ENCODE data around the gene TUT4.

Gene TUT4

DNA sequence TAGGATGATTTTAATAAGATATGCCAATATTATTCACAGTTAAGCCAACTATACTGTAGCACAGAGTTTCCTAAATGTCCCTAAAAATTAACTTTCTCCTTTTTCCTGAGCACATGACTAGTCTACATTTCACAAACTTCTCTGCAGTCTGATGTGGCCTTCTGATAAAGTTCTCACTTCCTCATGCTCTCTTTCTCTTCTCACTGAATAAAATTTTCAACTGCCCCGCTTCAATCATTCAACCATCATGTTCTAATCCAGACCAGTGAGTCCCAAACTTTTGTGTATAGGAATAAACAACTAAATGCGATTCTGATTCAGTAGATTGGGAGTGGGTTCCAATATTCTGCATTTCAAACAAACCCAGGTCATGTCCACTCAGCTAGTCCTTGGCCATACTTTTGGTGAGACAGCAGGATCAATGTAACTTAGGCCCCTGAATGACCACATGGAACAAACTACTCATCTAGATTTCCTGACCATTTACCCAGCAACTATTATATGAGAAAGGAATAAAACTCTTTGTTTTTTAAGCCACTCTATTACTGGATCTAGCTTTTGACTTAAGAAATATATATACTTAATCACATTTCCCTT, 20.1 kb downstream of the TUT4 start:
- no peak for DNase-seq

GRCh38 chr1:52532247-52532646, 20.6 kb downstream of the TUT4 start:
- no peak for DNase-seq

DNA sequence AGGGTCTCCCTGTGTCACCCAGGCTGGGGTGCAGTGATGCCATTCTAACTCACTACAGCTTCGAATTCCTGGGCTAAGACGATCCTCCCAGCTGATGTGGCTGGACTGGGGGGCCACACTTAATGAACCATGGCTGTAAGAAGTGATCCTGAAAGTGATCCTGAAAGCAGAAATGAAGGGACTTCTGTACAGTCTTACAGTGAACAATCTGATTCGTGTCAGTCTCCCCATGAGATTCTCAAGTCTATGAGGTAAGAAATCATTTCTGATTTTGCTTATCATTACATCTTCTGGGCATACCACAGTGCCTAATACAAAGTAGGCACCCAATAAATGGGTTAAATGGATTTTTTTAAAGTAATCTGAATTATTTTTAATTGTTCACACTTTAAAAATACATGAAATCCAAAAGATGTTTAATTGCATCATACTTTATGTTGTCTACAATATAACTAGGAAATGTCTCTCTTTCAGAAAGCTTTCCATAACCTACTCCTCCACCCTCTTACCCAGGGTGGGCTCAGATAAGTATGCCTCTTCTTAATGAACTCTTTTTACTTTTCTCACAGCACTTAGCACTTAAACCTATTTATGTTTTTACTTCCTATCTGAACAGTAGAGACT, 21.5 kb downstream of the TUT4 start:
- no peak for DNase-seq

DNA sequence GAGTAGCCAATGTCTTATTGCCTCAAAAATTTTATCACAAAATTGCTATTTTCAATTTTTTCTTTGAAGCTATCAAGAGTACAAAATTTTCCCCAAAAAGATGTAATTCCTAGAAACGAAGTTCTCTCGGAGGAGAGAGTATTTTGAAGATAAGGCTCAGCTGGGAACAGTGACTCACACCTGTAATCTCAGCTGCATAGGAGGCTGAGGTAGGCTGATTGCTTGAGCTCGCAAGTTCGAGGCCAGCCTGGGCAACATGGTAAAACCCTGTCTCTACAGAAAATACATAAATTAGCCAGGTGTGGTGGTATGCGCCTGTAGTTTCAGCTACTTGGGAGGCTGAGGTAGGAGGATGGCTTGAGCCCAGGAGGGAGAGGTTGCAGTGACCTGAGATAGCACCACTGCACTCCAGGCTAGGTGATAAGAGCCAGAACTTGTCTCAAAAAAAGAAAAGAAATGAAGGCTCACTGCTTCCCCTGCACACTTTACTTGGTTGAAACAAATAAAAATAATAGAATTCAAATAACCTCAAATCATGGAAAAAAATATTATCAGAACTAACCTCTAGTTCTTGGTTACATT, 22.2 kb downstream of the TUT4 start:
- no peak for DNase-seq

- peak; percentile 3 for DNase-seq
These were observed 29.5 kb downstream of the TUT4 start for GRCh38 chr1:52523376-52523775.

DNA sequence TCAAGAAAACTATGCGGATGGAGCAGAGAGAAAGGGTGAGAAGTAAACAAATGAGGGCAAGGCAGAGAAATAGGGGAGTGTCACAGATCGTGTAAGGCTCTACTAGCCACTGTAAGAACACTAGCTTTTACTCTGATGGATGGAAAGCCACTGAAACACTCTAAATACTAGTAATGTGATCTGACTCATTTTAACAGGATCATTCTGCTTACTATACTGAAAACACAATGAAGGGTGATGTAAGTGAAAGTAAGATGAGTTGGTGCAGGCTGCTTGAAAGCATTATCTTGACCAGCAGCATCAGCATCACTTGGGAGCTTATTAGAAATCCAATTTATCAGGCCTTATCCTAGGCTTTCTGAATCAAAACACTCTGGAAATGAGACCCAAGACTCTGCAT, 32.7 kb downstream of the TUT4 start:
- no peak for DNase-seq

- DNase-seq: no peak
These were observed 33.9 kb downstream of the TUT4 start for GRCh38 chr1:52518962-52519361.

DNA sequence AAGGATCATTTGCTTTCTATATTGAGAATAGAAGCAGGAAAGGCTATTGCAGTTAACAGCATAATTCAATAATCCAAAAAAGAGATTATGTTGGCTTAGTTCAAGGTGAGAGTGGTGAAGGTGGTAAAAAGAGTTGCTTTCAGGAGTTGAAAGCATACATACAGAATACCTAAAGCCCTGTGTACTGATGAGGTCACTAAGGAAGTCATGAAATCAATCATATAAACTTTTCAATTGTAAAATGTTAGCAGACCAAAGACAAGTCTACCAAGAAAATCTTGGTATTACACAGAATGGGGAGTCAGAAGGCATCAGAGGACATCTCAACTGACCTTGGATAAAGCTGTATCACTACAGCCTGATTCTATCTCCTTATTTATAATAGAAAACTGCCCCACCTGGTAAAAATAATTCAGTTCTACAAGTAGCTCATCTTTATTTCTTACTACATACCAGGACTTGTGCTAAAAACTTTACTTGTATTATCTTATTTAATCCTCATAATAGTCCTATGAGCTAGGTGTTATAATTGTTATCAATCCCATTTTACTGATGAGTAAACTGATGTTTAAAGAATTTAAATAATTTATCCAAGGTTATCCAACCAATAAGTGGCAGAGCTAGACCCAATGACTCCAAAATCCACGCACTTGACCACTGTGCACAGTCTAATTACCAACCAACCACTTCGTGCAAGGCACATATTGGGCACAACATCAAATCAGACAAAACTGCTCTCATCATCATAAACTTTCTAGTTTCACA, 40.9 kb downstream of the TUT4 start:
- DNase-seq: no peak

GRCh38 chr1:52511439-52511838, 41.5 kb downstream of the TUT4 start:
- DNase-seq: no peak

GRCh38 chr1:52506920-52507546, 45.9 kb downstream of the TUT4 start:
- no peak for DNase-seq

DNA sequence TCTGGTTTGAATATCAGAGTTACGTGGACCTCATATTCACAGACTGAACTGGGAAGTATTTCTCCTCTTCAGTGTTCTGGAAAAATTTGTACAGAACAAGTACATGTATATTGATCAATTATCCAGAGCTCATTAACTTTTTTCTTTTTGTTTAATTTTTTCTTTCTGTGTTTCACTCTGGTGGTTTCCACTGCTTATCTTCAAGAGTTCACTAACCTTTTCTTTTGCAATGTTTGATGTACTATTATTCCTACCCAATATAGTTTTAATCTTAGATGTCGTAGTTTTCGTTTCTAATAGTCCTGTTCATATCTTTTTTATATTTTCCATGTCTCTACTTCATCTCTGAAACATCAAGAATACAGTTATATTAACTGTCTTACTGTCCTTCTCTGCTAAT, 46.5 kb downstream of the TUT4 start:
- DNase-seq: no peak

- DNase-seq: no peak
These were observed 48.2 kb downstream of the TUT4 start for GRCh38 chr1:52504720-52505119.

- DNase-seq: no peak
These were observed 49.2 kb downstream of the TUT4 start for GRCh38 chr1:52503706-52504105.

DNA sequence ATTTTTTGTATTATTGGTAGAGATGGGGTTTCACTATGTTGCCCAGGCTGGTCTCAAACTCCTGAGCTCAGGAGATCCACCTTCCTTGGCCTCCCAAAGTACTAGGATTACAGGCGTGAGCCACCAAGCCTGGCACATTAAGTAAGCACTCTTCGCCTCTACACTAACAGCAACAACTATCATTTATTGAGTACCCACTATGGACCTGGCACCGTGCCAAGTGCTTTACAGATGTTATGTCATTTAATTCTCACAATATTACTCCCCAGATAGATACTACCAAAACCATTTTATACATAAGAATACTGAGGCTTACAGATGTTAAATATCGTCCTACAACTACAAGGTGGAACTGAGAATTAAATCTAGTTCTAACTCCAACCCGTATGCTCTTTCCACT, 50.1 kb downstream of the TUT4 start:
- no peak for DNase-seq

DNA sequence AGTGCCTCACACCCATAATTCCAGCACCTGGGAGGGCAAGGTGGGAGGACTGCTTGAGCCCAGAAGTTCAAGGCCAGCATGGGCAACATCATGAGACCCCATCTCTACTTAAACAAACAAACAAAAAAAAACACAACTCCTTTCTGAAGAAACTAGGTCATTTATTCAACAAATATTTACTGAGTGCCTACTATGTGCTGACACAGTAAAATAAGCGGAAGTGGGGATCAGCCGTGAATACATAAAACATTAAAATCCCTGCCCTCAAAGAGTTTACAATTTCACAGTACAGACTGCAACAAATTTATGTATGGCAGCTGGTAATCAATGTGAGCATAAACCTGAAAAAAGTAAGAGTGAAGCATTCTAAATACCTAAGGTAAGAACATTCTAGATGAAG, 65.3 kb downstream of the TUT4 start:
- DNase-seq: no peak

- no peak for DNase-seq
These were observed 70.4 kb downstream of the TUT4 start for GRCh38 chr1:52482326-52483004.

DNA sequence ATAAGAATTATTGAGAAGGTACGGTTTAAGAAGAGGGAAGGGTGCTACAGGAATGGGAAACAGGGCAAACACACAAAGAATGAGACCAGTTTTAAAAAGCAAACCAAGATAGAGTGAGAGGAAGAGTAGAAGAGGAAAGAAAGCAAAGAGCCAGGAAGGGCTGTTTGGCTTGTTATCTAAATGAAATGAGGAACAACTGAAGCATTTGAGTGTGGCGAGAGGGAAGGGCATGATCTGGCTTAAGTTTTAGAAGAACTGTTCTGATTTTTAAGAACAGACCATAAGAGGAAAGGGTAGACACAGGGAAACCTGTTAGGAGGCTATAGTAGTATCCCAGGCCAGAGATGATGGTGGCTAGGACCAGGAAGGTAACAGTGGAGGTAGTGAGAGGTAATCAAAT, 73.8 kb downstream of the TUT4 start:
- DNase-seq: no peak

DNA sequence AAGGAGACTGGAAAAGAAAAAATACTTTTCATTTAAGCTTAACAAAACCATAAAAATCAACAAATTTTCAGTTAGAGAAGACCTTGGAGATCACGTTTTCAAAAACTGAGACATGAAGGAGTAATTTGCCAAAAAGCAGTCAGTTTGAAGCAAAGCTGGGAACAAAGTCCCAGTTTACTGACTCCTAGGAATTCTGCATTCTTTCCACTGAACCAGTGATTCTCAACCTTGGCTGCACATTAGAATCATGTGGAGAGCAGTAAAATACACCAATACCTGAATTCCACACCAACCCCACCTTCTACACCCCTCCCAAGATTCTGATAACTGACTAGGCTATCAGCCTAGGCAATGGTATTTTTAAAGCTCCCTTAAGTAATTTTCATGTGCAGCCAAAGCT, 75.0 kb downstream of the TUT4 start:
- no peak for DNase-seq

DNA sequence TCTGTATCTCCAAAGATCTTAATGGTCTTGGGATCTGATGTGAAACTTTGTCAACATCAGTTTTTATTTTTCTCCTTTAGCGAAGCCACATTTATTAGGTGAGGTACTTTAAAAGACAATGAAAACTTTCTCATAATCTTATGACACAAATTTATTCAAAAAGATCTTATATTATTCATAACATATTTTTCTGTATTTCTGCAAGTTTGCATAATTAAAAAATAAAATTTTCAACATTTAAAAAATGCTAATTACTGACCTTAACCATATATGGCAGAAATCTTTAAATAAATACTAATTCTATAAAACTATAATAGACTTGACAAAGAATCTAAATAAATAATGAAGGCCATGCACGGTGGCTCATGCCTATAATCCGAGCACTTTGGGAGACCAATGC, 75.9 kb downstream of the TUT4 start:
- DNase-seq: no peak

DNA sequence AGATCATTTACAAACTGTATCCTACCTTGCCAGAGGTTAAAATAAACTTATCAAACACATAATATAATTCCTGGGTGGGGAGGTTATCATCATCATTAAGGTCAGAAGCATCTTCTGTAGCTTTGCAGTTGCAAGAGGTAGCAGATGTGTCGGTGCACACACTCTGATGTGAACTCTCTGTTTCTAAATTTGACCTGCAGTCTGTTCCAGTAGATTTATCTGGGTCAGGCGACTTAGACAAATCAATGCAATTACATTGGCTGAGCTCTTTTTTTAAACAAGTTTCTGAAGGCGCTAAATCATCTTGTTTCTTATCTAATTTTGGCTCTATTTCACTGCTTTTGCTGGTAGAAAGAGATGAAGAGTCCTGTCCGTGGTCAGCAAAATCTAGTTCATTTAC, 78.1 kb downstream of the TUT4 start:
- DNase-seq: no peak

DNA sequence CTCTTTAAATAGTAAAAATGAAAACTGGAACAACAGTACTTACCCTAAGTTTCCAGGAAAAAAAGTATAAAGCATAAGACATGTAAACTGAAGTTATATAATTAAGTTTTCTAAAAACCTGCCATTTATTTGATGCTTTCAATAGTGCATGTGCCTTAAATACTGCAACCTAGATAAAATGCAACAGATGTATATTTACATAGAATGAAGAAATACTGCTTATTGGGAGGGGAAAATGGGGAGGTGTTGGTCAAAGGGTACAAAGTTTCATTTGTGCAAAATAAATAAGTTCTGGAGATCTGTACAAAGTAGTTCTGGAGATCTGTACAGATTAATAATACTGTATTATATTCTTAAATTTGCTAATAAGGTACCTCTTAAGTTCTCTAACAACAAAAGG, 79.9 kb downstream of the TUT4 start:
- DNase-seq: no peak

- no peak for DNase-seq
These were observed 80.5 kb downstream of the TUT4 start for GRCh38 chr1:52472384-52472783.

DNA sequence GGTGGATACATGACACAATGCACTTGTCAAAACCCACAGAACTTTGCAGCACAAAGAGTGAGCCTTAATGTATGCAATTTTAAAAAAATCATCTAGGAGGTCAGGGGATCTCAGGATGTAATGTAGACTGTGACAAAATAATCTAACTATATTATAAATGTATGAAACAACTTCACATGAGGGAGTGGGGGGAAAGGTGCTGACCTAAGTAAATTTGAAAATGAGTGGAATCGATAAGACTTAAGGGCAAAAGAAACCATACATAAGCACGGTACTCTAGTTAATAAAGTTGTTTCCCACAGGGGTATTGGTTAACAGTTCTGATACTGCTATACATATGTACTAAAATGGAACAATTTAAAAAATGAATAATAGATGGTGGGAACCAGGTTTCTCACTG, 83.8 kb downstream of the TUT4 start:
- DNase-seq: no peak
